HG03442 (cell line): ENCODE data around the gene RASL10A.
A peak's percentile ranks its signal among the peaks of the same experiment; 100 is the strongest.

Experiments used
- ATAC-seq: cut with Tn5 transposase; IDR thresholded peaks from one replicate; pipeline ENCODE4 v1.9.1; 2021; ENCODE audit warnings: mild to moderate bottlenecking, moderate library complexity; ENCODE audit not compliant: unreplicated experiment

RASL10A gene

DNA sequence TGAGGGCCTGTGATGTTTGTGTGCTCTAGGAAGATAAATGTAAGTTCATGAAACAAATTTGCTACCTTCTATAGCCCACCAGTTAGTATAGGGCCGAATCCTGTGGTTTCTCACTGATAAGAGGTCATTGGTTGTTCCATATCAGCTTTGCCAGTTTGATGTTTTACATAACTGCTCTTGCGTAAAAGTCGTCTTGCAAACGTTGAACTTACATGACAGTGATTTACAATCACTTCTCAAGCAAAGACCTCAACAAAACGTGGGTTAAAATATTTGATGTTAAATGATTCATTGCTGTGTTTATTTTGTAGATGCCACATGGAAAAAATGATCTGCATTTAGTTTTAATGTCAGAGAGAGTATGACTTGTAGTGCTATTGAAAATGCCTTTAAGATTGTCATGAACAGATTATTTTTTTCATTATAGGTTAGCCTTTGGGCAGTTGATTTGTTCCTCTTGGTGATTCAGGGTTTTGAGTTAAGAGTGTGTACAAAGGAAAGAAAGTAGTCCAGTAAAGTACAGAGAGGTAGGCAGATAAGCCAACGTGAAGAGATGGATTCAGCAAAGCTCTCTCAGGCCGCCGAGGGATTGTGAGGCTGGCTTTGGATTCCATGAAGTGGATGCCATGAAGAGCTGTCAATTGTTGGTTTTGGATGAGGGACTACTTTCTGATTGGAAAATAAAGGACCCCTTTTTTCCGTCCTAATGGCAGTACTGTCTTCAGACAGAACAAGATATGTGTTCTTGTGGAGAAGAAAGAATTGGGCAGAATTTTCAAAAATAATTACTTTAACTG is 44.8 kb downstream of the RASL10A start:
- no peak for ATAC-seq

DNA sequence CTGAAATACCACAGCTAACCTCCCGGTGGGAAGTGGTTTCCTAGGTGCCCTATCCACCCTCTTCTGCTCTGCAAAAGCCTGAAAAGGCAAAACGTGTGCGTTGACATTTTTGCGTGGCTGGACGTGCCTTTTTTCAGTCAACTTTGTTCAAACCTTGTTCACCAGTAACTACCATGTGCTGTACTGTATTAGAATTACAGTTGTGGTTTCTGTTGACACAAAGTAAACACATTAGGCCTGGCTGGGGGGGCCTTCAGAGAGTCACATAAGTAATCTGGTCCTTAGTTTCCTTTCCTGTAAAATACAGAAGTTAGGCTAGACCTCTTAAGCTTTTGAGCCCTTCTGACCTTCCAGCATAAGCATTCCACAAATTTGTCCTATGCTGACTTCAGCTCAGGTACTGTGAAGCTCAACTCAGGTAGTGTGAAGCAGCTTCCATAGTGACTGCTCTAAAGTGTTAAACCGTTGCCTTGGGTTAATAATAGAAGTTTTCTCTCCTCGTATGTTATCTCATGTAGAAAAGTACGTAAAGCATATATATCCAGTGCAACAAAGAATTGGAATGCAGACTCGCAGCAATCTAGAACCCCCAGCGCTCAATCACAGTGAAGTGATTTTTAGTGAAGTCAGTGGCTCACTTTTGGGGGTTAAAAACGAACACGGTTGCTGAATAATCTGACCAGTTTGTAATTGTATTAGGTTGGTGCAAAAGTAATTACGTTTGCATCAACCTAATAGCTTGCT is 45.6 kb downstream of the RASL10A start:
- no peak for ATAC-seq

DNA sequence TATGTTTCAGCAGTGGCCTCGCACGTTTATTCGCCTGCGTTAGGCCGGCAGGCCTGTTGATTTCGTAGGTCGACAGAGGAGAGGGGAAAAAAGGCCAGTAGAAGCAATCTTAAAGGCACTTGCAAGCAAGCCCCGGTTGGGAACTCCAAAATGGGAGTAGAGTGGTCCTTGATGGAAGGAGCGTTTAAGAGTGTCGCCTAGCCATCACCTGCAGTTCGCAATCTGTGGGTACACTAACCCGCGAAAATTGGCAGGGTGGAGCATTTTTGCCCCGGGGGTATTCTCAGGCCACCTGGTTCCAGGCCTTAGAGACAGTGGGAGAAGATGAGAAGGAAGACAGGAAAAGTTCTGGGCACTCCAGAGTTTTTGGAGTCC is 46.3 kb downstream of the RASL10A start:
- ATAC-seq = no peak

DNA sequence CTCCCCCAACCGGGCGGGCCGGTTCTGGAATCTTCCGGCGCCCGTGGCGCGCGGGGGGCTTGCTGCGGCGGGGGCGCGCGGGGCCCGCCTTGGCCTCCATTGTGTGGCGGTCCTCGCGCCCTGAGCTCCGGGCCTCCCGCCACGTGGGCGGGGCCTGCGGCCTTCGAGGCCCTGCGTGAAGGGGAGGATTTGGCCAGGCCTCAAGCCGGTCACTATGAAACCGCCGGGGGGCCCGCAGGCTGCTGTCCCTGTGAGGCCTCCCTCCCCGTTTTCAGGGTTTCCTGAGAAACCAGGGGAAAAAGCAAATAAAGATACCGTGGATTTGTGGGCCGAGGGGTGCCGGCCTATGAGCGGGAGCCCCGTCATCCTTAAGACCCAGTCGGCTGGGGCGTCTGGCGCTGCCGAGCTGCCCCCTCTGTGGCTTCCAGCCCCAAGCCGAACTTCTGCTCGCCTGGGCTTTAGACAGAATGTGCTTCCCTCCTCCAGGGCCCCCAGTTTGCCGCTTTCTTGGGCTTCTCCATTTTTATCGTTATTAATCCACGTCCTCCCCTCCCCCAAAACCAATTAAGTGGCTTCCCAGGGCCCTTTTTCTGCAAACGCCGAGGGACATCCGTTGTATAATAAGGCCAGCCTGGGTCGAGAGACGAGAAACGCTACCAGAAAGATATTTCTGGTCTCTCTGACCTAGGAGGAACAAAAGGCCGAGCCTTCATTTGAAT is 46.8 kb downstream of the RASL10A start:
- peak; percentile 15 for ATAC-seq

DNA sequence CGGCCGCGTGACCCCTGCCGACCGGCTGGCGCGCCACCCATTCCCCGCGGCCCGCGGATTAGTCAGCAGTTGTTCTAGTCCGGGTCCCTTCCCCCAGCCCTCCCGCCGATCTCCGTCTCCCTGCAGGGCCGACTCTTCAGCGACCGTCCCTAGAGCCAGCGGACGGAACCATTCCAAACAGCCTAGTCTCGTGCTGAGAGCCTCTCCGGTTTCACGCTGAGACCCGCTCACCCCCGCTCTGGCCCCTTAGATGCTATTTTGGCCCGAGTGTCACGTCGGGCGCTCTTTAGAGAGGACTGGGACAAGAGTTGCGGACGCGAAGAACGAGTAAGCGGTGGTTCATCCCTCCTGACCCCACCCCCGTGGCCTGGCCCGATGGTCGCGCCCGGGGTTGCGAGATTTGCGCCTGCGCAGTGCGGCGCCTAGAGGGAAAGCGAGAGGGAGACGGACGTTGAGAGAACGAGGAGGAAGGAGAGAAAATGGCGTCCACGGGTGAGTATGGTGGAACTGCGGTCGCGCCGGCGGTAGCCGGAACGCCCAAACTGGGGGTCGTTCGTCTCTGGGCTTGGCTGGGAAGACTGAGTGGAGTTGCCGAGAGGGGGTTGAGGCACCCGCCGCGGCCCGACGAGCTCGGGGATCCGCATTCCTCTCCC is 47.5 kb downstream of the RASL10A start, which contains the start of the genes EWSR1 and RHBDD3:
Gene EWSR1 (plus strand): TSS at position 411 of the 653 bp plus-strand sequence. CDS start 69 bp downstream, at position 480.
Gene RHBDD3 (minus strand): TSS at position 124 of the 653 bp plus-strand sequence. CDS start 2,355 bp downstream, outside the sequence.
- peak; percentile 76 for ATAC-seq

DNA sequence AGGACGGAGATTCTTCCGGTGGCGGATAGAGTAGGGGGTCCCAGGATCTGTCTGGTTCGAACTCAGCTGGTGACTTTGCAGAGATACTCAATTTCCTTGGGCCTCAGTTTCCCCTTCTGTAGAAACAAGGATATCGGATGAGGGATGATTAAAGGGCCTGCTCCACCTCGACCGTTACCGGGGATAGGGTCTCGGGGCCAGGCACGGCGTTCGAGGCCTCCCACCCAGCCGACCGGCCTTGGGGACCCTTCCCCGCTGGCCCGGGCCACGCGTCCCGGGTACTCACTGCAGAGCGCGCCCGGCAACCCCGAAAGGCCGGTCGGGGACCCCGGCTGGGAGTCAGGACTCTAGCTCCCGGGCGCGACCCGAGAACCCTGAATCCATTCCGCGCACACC is 48.0 kb downstream of the RASL10A start:
- no peak for ATAC-seq

DNA sequence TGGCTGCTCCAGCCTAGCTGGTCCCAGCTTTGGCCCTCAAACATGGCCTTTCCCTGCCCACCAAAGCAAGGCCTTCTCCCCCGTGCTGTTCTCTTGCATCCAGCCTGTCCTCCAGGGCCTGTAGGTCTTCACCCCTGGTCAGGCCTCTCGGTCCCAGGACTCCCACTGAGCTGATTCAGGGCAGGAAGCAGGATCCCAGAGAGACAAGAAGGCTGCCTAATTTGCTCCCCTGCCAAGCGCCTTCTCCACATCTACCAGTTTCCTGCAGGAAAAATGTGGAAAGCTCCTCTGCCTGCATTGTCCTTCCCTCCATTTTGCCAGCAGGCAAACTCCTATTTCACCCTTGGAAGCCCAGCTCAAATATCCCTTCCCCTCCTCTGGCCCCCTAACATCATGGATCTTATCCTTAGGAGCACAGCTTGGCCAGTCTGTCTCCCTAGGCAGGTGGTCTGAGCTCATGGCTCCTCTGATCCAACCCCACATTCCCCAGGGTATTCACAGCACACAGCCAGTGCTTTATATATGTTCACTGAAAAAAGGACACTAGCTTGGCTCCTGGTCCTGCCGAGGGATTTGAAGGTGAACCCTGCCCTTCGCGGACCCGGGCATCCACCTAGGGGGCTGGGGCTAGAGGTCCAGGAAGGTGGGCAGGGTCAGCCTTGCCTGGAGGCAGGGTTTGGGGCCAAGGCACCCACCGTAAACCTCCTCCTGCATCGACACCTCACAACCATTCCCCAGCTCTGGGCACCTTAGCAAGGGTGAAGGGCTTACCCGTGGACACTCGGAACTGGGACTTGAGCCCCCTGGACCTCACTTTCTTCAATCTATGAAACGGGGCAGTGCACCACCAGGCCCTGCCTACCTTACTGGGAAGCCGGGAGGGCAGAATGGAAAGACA is 48.7 kb downstream of the RASL10A start:
- ATAC-seq = no peak

DNA sequence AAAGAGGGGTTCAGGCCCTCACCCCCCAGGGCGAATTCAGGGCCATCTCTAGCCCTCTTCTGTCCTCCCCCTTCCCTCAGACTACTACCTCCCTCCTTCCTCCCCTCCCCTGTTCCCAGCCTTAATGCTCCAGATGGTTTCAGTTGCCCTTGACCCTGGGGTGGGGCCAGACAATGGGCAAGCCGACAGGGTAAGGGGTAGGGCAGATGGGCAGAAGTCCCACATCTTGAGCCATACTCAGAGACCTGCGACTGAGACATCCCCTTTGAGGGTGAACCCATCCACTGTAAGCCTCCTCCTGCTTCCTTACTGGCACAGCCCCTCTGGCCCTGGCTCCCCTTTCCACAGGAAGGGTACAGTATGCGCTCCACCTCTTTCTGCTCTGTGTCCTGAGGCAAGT is 49.6 kb downstream of the RASL10A start:
- ATAC-seq = no peak

DNA sequence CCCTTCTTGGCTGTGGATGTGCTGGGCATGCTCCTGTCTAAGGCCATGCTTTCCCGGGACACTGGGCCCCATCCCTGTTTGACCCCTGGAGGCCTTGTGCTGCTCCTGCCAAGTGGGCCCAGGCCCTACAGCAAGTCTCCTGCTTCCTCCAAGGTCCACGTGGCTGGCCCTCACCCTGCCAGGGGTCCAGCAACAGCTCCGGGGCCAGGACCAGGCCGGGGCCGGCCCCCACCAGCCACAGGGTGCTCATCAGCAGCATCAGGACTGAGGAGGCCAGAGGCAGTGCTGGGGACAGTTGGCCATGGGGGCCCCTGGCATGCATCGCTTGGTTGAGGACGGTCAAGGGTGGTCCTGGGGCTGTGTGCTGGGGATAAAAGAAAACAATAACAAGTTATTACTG is 50.2 kb downstream of the RASL10A start:
- ATAC-seq = no peak

DNA sequence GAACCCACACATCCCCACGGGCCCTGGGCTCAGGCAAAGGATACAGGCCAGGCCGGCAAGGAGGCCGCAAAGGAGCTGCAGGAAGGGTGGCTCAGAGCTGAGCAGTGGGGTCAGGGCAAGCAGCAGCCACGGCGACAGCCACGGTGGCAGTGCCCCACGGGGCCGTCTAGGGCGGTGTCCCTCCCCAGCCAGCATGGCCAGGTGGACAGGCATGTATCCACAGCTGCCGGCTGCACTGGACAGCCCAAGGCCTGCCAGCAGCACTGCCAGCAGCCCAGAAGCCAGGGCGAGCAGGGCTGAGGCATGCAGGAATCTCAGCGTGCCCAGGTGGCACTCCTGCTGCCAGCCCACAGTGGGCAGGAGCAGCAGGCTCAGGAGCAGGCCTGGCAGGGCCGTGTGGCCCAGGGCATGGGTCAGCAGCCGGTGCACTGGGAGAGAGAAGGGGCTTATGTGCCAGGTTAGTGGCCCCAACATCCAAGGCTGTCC is 51.7 kb downstream of the RASL10A start:
- ATAC-seq = no peak
